Measurements from ENCODE around the gene SHANK1.

Gene SHANK1

DNA sequence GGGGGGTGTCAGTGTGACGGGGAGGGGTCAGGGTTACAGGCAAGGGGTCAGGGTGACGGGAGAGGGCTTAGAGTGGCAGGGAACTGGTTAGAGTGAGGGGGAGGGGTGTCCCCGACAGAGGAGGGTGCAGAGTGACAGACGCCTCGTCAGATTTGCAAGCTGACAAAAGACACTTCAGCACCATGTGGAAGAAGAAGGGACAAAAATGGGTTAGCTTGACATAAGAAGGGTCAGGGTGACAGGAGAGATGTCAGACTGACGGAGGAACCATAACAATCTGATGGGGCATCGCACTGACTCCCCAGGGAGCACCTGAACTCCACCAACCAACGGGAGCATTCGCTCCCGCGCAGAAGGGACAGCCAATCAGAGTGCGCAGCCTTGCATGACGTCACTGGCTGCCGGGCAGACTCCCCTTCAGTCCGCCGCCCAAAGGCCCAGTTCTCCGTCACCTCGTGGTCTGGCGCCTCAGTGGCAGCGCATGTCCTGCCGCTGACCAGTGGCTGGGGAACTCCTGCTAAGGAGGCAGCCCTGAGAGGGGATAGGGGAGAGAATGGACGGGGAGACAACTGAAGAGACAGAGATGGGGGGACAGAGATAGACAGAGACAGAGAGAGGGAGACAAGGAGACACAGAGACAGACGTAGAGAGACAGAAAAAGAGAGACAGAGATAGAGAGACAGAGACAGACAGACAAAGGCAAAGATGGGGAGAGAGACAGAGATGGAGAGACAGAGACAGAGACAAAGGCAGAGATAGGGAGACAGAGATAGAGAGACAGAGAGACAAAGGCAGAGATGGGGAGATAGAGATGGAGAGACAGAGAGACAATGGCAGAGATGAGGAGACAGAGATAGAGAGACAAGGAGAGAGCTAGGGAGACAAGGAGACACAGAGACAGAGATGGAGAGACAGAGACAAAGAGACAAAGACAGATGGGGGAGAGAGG lies 40.2 kb downstream of the SHANK1 start:
- DNase-seq = peak; percentile 58

GRCh38 chr19:50678323-50678722 lies 41.3 kb downstream of the SHANK1 start:
- DNase-seq = no peak

DNA sequence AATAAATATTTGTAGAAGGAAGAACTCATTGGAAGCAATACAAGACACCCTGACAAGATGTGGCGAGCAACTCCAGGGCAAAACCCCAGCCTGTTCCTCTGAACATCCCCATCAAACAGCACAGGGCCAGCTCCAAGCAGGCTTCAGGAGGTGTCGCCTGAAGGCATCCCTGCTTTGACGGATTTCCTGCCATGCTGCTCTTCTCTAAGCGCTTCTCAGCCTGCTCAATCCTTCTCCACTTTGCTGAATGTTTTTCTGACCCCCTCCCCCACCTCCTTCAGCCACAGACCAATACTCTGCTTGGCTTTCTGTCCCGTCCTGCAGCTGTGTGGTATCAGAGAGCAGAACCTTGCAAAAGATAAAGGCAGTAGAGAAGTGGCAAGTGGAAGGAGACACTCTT lies 42.0 kb downstream of the SHANK1 start:
- no peak for DNase-seq

GRCh38 chr19:50676625-50677197 lies 42.9 kb downstream of the SHANK1 start:
- DNase-seq = no peak

GRCh38 chr19:50673118-50673517 lies 46.5 kb downstream of the SHANK1 start:
- DNase-seq = no peak

- no peak for DNase-seq
Observed at GRCh38 chr19:50670102-50670380, 49.6 kb downstream of the SHANK1 start.

DNA sequence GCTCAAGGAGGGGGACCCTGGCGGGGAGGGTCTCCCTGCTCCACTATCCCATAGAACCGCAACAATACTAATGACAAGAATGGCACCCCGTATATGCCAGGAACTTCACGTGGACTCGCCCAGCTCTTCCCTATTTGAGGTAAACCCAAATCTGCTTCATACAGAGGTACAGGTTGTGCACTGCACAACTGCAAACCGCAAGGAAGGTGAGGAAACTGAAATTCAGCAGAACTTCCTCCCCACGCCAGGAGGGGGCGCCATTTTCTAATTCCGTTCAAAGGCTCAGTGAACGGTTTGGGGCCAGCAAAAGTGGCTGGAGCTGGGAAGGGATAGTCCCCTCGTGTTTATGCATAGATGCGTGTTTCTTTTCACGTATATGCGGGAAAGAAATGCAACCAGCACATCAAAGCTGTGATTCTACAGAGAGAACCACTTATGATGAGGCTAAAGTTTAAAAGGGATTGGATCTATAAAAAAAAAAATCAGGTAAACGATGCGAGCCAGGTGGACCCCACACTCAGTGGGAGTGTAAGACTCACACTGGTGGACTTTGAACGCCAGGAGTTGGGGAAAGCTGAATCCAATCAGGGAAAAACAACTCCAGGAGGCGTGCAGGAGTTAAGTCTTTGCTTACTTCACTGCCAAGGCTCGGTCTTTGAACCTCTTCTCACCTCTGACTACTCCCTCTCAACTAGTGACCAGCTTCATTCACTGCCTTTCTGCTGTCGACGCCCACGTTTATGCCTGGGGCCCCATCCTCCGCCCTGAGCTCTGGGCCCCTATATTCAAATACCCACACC lies 50.1 kb downstream of the SHANK1 start:
- peak; percentile 19 for DNase-seq

- no peak for DNase-seq
Observed at GRCh38 chr19:50668879-50669278, 50.7 kb downstream of the SHANK1 start.

GRCh38 chr19:50668416-50668815 lies 51.2 kb downstream of the SHANK1 start:
- no peak for DNase-seq

DNA sequence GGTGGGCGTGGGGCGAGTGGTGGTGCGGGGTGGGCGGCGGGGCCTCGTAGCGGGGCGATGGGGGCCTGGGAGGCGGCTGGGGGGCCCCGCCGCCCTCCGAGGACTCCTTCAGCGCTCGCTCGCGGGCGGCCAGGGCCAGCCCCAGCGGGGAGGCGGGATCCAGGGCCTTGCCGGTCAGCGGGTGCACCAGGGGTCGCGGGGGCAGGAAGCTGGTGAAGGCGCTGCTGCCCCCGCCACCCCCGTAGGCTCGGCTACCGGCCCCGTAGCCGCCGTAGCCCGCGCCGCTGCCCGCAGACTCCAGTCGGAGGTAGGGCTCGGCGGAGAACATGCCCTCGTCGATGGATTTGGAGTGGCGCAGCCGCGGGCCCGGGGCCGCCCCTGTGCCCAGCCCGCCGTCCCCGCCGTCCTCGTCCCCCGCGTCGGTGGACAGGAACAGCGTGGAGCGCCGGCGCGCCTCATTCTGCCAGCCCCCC lies 51.8 kb downstream of the SHANK1 start:
- no peak for DNase-seq

DNA sequence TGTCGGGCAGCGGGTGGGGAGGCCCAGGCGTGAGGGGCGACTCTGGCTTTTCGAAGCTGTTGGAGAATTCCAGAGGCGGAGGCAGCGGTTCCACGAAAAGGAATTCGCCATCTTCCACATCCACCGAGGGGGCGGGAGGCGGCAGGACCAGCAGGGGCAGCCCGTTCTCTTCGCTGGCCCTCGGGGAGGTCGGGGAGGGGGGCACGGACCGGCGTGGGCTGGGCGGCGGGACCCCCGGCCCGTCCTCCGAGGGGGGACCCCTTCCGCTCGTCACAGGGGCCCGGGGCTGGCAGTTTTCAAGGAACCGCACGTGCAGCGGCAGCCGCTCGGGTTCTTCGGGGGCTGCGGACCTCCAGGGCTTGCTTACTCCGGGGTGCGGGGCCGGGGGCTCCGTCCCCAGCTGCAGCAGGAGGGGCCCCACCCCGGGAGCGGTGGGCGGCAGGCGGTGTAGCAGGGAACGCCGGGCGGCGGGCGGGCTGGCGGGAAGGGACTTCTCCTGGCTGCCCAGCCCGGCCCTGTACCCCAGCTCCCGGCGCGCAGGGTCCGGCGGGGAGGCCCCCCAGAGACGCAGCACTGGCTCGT lies 52.3 kb downstream of the SHANK1 start:
- DNase-seq = no peak

GRCh38 chr19:50666346-50667176 lies 53.0 kb downstream of the SHANK1 start:
- DNase-seq = no peak

DNA sequence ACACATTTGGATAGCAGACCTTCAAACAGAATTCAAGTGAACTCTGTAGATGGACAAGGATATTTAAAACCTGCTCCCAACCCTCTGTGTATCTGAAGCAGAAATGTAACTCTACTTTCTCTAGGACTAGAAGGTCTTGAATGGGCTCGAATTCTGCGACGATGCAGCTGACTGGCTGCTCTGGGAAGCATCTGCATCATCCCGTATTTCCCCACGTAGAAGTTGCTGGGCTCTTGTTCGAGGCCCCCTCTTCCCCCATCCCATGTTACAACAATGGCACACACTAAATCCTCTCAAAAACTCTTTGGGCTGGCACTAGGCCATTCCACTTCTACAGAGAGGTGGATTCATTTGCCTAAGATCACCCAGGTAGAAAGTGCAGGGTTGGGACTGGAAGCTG lies 55.4 kb downstream of the SHANK1 start:
- no peak for DNase-seq

DNA sequence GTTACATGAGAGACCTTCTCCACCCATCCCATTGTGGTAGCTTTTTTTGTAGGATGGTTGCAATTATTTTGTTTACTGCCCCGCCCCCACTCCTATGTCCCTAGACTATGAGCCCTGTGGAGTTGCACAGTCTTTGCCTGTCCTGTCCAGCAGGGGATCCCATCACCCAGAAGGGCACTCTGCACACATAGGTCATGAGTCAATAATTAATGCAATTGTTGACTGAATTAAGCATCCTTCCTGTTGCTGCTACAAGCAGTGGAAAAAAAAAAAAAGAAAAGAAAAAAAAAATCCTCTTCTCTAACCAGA lies 56.2 kb downstream of the SHANK1 start:
- DNase-seq = no peak

DNA sequence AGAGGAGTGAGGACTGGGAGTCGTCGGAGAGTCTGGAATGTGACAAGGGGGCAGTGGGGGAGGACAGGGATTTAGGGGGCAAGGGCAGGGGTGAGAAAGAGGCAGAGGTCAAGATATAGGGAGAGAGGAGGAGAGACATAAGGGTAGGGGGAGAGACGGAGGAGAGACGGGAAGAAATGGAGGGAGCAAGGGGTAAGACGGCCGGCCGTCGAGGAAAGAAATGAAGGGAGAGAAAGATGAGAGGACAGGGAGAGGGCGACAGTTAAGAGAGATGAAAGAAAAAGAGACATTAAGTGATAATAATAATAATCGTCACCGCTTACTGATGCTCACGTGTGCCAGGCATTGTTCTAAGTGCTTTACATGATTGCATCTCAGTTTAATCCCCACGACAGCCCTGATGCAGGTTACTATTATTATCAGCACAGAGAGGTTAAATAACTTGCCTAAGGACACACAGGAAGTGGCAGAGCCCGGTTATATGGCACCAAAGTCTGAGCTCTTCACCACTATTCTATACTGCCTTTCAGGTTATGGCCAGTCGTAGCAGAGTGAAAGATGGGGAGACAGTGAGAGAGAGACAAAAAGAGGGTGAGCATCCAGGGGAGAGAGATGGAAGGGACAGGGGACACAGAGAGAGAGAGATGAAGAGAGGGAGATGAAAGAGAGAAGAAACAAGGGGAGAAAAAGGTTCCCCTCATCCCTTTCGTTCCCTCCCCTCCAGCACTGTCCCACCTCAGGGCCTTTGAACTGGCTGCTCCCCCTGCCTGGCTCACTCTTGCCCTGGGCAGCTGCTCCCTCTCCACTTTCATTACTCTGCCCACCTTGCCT lies 56.7 kb downstream of the SHANK1 start:
- DNase-seq = no peak

GRCh38 chr19:50661766-50662650 lies 57.6 kb downstream of the SHANK1 start:
- DNase-seq = no peak

DNA sequence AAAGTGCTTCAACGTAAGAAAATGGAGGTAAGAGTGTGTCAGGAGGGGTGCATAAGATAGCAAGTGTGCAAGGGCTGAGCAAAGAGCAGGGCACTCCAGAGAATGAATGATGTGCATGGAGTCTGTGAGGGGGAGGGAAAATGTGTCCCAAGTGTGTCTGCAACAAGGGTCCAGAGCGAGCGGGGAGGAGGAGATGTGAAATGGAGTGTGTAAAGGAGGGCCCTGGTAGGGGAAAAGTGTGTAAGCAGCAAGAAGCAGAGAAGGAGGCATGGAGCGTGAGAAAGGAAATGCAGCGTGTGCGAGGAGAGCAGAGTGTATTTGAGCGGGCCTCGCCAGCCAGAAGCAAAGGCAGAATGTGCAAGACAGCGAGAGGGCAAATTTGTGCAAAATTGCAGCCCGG lies 58.6 kb downstream of the SHANK1 start:
- DNase-seq = no peak

DNA sequence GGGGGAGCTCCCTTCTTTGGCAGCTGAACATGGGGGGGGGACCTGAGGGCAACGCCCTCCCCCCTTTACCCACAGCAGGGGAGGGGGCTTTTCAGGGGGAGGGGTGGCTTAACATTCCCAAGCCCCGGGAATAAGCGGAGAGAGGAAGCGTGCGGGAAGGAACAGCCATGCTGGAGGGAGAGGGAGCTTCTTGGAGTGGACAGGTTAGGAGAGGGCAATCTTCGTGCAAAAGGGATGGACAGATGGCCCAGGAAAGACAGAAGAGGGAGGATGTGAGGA lies 59.6 kb downstream of the SHANK1 start:
- DNase-seq = no peak

GRCh38 chr19:50659318-50660087 lies 60.1 kb downstream of the SHANK1 start:
- DNase-seq = no peak

Data from T-helper 9 cell (primary cell).